Measurements from ENCODE around the gene PALB2. TPM values are rescaled to one million over a fixed set of nuclear protein-coding genes. Genes with fewer than 3 reads are reported as not detected.

Gene PALB2
- total and polyA plus RNA-seq, 2 of the 8 experiments (the other 6 are each of a cell fraction or from before 2014, with no cell fraction given), result 12.5 to 33.1 TPM

DNA sequence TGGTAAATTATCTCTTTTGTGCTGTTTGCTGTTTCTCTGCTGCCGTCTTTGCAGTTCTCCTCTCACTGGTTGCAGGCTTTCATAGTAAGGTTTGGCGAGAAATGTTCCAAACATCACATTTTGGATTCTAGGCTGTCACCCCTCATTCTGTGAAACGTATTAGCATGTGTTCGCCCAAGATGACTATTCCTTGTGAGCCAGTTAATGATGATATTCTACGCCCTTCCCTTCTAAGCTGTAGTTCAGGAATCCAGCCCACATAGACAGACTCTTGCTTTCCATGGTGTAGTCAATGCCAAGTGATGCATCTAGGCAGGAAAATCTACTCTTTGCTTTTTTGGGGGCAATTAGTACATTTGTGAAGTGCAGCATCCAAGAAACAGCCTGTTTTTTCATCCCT lies 69.2 kb downstream of the PALB2 start:
- no peak overlapping the region for H2BK12ac ChIP-seq (ENCODE audit: low read depth, low read length)
- H2BK20ac ChIP-seq (ENCODE audit: low read length), result no peak overlapping the region
- H2AFZ ChIP-seq (ENCODE audit: low read length), result no peak overlapping the region
- no peak overlapping the region; a peak in 1 of 7 replicates for H3K9ac ChIP-seq (replicated peaks in 1 of 4; ENCODE audit: extremely low read depth in 1 of 4, low read depth in 3 of 4, low read length in 3 of 4)
- no peak overlapping the region for H3K4me3 ChIP-seq (ENCODE audit: extremely low read depth in 1 of 4, insufficient read depth in 2 of 4, low read depth in 3 of 4, low read length in 4 of 4)
- FAIRE-seq, result no peak
- no peaks in the 10 kb centered on the region; the same call in 1 of the 2 replicates for H3K79me1 ChIP-seq (ENCODE audit: low read depth, low read length)
- H2AK5ac ChIP-seq (ENCODE audit: low read depth, low read length), result no peak overlapping the region
- POLR2A ChIA-PET (ENCODE audit: partially characterized antibody), result interaction anchor here (0.6 to 6.8 kb wide), 5 partner anchors 13 to 105 kb away, joined by 3 to 38 read pairs (median 3); partner anchors contain the start of genes EARS2 and UBFD1
- no peak overlapping the region for H4K91ac ChIP-seq (replicated peaks; ENCODE audit: insufficient read length, low read length)
- no peak overlapping the region for H3K14ac ChIP-seq (ENCODE audit: insufficient read length)
- no peak overlapping the region for H4K5ac ChIP-seq (ENCODE audit: insufficient read length, low read depth, low read length)
- H3K4me1 ChIP-seq (replicated peaks in 1 of 4; ENCODE audit: control insufficient read depth in 3 of 4, insufficient read depth in 4 of 4, low read length in 3 of 4), result no peaks in the 10 kb centered on the region
- no peaks in the 10 kb centered on the region for H3K23me2 ChIP-seq (ENCODE audit: low read depth, low read length)
- no peak overlapping the region for H3K18ac ChIP-seq (ENCODE audit: extremely low read depth, low read length)
- H2BK120ac ChIP-seq (replicated peaks; ENCODE audit: low read depth, low read length), result no peak overlapping the region
- CTCF ChIA-PET (ENCODE audit: partially characterized antibody), result no interaction called here
- H3K9me3 ChIP-seq (ENCODE audit: insufficient read depth in 2 of 2, low read depth in 1 of 2, low read length in 1 of 2), result no peaks in the 10 kb centered on the region
- no peak overlapping the region for H3K4ac ChIP-seq (replicated peaks; ENCODE audit: insufficient read length, low read depth, low read length)
- no peak overlapping the region for H3K4me2 ChIP-seq (ENCODE audit: insufficient read depth in 1 of 2, low read depth in 2 of 2, low read length in 2 of 2)
- no peaks in the 10 kb centered on the region for H3K27me3 ChIP-seq (replicated peaks in 1 of 4; ENCODE audit: control insufficient read depth in 3 of 4, extremely low read depth in 1 of 4, insufficient read depth in 3 of 4, low read length in 3 of 4)
- H4K20me1 ChIP-seq (replicated peaks in 1 of 2; ENCODE audit: control insufficient read depth in 1 of 2, insufficient read depth in 2 of 2, low read length in 2 of 2), result peaks cover 2 to 4% of the 10 kb centered on the region in 2 experiments
- no peak for DNase-seq (ENCODE audit: low read depth in 1 of 2, low spot score in 2 of 2)
- H3K27ac ChIP-seq (ENCODE audit: low read depth, low read length), result no peak overlapping the region
- WGBS, 2 experiments (ENCODE audit: extremely low coverage in 1 of 2, insufficient coverage in 1 of 2, insufficient read length in 1 of 2, insufficient replicate concordance in 2 of 2, low coverage in 1 of 2, low lambda C conversion rate in 2 of 2, missing lambda C conversion rate in 1 of 2), result 95% methylated on average over 5 of the region's 5 CpGs; no CpG with 5 or more reads in 1 of the 2 experiments
- H2BK5ac ChIP-seq (ENCODE audit: low read depth, low read length), result no peak overlapping the region
- H4K8ac ChIP-seq (ENCODE audit: extremely low read depth, insufficient read depth, low read length), result no peak overlapping the region
- no peak overlapping the region for H2BK15ac ChIP-seq (ENCODE audit: low read length)
- no peaks in the 10 kb centered on the region for H3K79me2 ChIP-seq (ENCODE audit: control insufficient read depth in 1 of 2, insufficient read depth in 2 of 2, low read length in 2 of 2)
- H3K23ac ChIP-seq (ENCODE audit: insufficient read length), result no peak overlapping the region
- no peak overlapping the region for H3K56ac ChIP-seq (replicated peaks; ENCODE audit: insufficient read length, low read depth, low read length)
- peaks cover 22 to 56% (median 36%) of the 10 kb centered on the region in 4 experiments for H3K36me3 ChIP-seq (ENCODE audit: control insufficient read depth in 2 of 4, insufficient read depth in 4 of 4, low read length in 3 of 4)
- TF ChIP-seq TAF1 (IDR thresholded peaks at IDR 0.05; ENCODE audit: low read depth, low read length), result no peak
- TF ChIP-seq POLR2A (IDR thresholded peaks at IDR 0.05; ENCODE audit: control extremely low read depth in 1 of 2, low read depth in 2 of 2, low read length in 2 of 2), result no peak

All from H1 (cell line).